Uterus (tissue), 4 donors: ENCODE measurements around the gene CFAP97D1. TPM values are rescaled to one million over a fixed set of nuclear protein-coding genes. Genes with fewer than 3 reads are reported as not detected.

Source experiments
- DNase-seq, 2 donors: peaks; one replicate each; pipeline ENCODE4 v3.0.0-alpha.2; 2019 to 2020
- H3K27ac ChIP-seq, 2 donors: fragments of 200-600 bp; sonication (generic); 1 replicate in 1 of 2; 2 replicates in 1 of 2; pipeline ENCODE4 v1.5.1; 2016 to 2018
- H3K27me3 ChIP-seq, 2 donors: fragments of 200-600 bp; sonication (generic); one replicate each; pipeline ENCODE4 v1.5.1; 2018 to 2019; ENCODE audit warnings: control low read depth in 1 of 2
- H3K36me3 ChIP-seq, 2 donors: fragments of 200-600 bp; sonication (generic); one replicate each; pipeline ENCODE4 v1.5.1; 2019; ENCODE audit warnings: control low read depth in 1 of 2
- H3K4me1 ChIP-seq, 2 donors: fragments of 200-600 bp; sonication (generic); one replicate each; pipeline ENCODE4 v1.5.1; 2018 to 2019; ENCODE audit warnings: control low read depth in 1 of 2
- H3K4me3 ChIP-seq, 2 donors: fragments of 200-600 bp; sonication (generic); 1 replicate in 1 of 2; 2 replicates in 1 of 2; pipeline ENCODE4 v1.5.1; 2018 to 2019; ENCODE audit warnings: mild to moderate bottlenecking in 1 of 2
- H3K9me3 ChIP-seq, 2 donors: fragments of 200-600 bp; sonication (generic); one replicate each; pipeline ENCODE4 v1.5.1; 2019; ENCODE audit warnings: control low read depth in 1 of 2
- CTCF ChIP-seq, 4 experiments: fragments of 200-600 bp in 2 of 4; fragments of 450-650 bp in 2 of 4; sonication (generic) in 2 of 4; IDR thresholded peaks; one replicate each; pipeline ENCODE4 v1.5.1; 2016 to 2019; ENCODE audit warnings: antibody characterized with exemption in 4 of 4, mild to moderate bottlenecking in 2 of 4, moderate library complexity in 1 of 4
- POLR2A ChIP-seq, 2 donors: fragments of 450-650 bp; IDR thresholded peaks; one replicate each; pipeline ENCODE4 v1.6.1; 2016; ENCODE audit warnings: antibody characterized with exemption in 2 of 2, mild to moderate bottlenecking in 1 of 2, moderate library complexity in 1 of 2
- intact Hi-C: fragments of 100-400 bp; cut with DNase I; formaldehyde crosslinking; loops from one replicate; pipeline ENCODE4 v1.15.1; 2023; ENCODE audit warnings: low total_unique reads
- total RNA-seq, 4 donors: library from RNA; depleted of rRNA in 3 of 4; stranded (reverse); fragments of >200 nt in 3 of 4; gene quantifications; one replicate each; pipeline versions ENCODE4 v1.1.0 to v1.2.4, GENCODE V29; 2014 to 2023
- donor health status: DM: yes; HTN: yes; CAD: no.

Gene CFAP97D1
- total RNA-seq, 4 donors from 2014 or later, result not detected

GRCh38 chr17:43768943-43769342, 11.3 kb upstream of the CFAP97D1 start:
- no peak overlapping the region for H3K4me3 ChIP-seq
- no peaks in the 10 kb centered on the region for H3K4me1 ChIP-seq
- DNase-seq, result no peak
- no peak overlapping the region for H3K27ac ChIP-seq
- intact Hi-C loops, result no loop called here
- TF ChIP-seq CTCF (IDR thresholded peaks at IDR 0.05) (no peak), POLR2A (IDR thresholded peaks at IDR 0.05) (no peak)
- no peaks in the 10 kb centered on the region for H3K36me3 ChIP-seq
- H3K9me3 ChIP-seq, result no peaks in the 10 kb centered on the region
- no peaks in the 10 kb centered on the region for H3K27me3 ChIP-seq

GRCh38 chr17:43769426-43769825, 10.8 kb upstream of the CFAP97D1 start:
- Histone ChIP-seq H3K4me3 (no peak overlapping the region), H3K27ac (no peak overlapping the region), H3K4me1 (no peaks in the 10 kb centered on the region), H3K27me3 (no peaks in the 10 kb centered on the region), H3K9me3 (no peaks in the 10 kb centered on the region), H3K36me3 (no peaks in the 10 kb centered on the region)
- DNase-seq, result no peak
- intact Hi-C loops, result no loop called here
- TF ChIP-seq POLR2A (IDR thresholded peaks at IDR 0.05) (no peak), CTCF (IDR thresholded peaks at IDR 0.05) (no peak)

- no peaks in the 10 kb centered on the region for H3K36me3 ChIP-seq
- H3K4me3 ChIP-seq, result no peak overlapping the region
- no peak overlapping the region for H3K27ac ChIP-seq
- H3K4me1 ChIP-seq, result no peaks in the 10 kb centered on the region
- TF ChIP-seq CTCF (IDR thresholded peaks at IDR 0.05), result no peak
- TF ChIP-seq POLR2A (IDR thresholded peaks at IDR 0.05), result no peak
- H3K9me3 ChIP-seq, result no peaks in the 10 kb centered on the region
- DNase-seq, result no peak
- no peaks in the 10 kb centered on the region for H3K27me3 ChIP-seq
- intact Hi-C loops, result no loop called here
Observed at GRCh38 chr17:43769859-43770258, 10.4 kb upstream of the CFAP97D1 start.

- Histone ChIP-seq H3K36me3 (no peaks in the 10 kb centered on the region), H3K27me3 (no peaks in the 10 kb centered on the region), H3K9me3 (no peaks in the 10 kb centered on the region), H3K27ac (no peak overlapping the region), H3K4me3 (no peak overlapping the region), H3K4me1 (no peaks in the 10 kb centered on the region)
- intact Hi-C loops, result no loop called here
- no peak for DNase-seq
- TF ChIP-seq CTCF (IDR thresholded peaks at IDR 0.05) (no peak), POLR2A (IDR thresholded peaks at IDR 0.05) (no peak)
Observed at GRCh38 chr17:43770957-43771356, 9.3 kb upstream of the CFAP97D1 start.

GRCh38 chr17:43771463-43771862, 8.8 kb upstream of the CFAP97D1 start:
- intact Hi-C loops, result no loop called here
- Histone ChIP-seq H3K27me3 (no peaks in the 10 kb centered on the region), H3K4me3 (no peak overlapping the region), H3K4me1 (no peaks in the 10 kb centered on the region), H3K27ac (no peak overlapping the region), H3K36me3 (no peaks in the 10 kb centered on the region), H3K9me3 (no peaks in the 10 kb centered on the region)
- TF ChIP-seq CTCF (IDR thresholded peaks at IDR 0.05), result no peak
- no peak for DNase-seq
